ENCODE data around the gene CHRNB1.

- TF ChIP-seq EZH2 (IDR thresholded peaks at IDR 0.05; ENCODE audit: low read length) (no peak), CTCF (optimal IDR thresholded peaks at IDR 0.05 in 1 of 3, IDR thresholded peaks at IDR 0.05 in 1 of 3, conservative IDR thresholded peaks at IDR 0.05 in 1 of 3; ENCODE audit: extremely low read depth in 1 of 3, insufficient read depth in 2 of 3, low read length in 3 of 3) (no peak)
These were observed 31.0 kb downstream of the CHRNB1 start for GRCh38 chr17:7475764-7476422.
